ENCODE data around the gene LOXL1.

LOXL1 gene

DNA sequence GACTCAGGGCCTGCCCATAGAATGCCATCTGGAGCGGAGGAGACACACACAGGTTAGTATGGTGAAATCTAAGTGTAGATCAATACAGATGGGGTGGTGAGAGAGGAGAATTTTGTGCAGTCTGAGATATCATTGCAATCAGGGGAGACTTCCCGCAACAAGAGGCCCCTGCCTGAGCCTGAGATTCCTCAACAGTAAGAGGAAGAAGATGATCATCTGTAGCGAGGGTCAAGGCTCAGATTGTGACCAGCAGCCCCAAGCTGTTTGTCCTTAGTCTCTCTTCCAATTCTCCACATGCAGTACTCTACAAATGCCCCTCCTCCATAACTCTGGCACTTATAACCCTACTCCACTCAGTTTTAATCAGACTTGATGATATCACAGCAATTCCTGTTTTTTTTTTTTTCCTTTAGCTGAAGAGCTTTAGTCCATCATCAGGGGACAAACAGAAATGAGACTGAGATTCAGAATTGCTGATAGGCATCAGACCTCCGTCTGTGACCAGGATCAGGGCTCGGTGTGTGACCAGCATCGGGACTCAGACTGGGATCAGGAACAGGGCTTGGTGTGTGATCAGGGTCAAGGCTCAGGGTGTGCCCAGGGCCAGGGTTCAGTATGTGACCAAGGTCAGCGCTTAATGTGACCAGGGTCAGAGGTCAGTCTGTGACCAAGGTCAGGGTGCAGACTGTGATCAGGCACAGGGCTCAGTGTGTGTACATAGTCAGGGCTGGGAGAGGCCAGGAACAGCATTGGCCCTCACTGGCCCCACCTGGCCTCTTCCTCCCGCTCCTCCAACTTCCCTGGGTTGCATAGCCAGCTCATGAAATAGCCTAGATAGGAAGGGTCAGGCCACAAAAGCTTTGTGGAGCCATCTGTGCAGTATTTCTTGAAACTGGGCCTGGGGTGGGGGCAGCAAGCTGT lies 14.1 kb downstream of the LOXL1 start:
- no peak for DNase-seq

DNA sequence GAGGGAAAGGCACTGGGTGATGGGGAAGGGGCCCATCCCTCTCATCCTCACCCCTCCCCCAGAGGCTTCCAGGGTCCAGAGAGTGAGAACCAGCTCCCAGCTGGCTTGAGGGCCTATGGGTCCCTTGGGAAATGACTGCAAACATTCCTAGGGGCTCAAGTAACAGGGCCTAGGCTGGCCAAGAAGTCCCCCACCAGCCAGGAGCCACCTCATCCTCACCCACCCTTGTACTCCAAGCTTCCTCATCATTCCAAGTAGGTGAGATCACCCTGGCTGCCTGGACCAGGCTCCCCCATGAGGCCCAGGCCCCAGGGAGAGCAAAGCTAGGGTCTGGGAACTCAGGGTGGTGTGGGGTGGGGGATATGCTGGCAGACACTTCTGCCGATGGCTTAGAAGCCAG lies 14.8 kb downstream of the LOXL1 start:
- DNase-seq, result no peak

DNA sequence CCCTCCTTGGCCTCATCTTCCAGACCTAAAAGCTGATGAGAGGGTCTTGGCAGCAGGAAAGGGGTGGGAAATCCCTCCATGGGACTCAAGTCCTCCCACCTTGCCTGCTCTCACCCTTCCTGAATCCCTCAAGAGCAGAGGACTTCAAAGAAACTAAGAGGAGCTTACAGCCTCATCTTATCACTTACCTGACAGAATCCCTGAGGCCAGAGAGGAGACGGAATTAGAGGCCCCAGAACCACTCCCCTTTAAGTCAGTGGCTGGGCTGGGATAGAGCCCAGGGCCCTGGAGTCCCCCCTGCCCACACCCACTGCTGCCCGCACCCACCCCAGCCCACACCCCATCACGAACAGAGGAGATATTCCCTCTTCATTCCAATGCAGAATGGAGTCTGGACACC lies 15.2 kb downstream of the LOXL1 start:
- no peak for DNase-seq

DNA sequence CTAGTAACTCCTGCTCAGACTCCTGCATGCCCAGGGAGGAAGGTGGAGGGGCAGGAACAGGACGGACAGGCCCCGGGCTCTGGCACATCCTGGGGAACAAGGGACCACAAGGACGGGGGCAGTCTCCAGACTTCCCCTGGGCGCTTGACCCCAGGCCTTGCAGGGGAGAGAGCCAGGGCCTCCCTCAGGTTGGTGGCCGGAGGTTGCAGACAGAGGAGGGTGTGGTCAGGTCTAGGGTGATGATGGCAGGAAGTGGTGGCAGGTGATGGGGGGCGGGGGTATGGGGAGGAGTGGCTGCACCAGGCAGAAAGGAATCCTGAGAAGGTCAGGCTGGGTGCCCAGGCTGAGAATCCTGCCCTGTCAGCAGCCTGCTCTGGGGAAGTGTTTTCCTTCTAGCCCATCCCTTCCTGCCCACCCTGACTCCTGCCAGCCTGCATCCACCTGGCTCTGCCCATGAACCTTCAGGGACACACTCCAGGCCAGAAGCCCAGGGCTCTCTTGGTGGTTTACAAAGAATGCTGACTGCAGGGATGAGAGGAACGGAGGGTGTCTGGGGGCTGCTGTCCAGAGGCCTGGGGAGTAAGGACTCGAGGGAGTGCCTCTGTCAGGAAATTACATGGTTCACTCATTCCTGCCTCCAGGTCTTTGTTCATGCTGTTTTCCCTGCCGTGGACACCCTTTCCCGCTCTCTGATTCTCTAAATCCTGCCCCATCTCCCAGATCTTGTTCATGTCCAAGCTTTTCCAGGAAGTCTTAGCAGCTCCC lies 15.8 kb downstream of the LOXL1 start:
- no peak for DNase-seq

DNA sequence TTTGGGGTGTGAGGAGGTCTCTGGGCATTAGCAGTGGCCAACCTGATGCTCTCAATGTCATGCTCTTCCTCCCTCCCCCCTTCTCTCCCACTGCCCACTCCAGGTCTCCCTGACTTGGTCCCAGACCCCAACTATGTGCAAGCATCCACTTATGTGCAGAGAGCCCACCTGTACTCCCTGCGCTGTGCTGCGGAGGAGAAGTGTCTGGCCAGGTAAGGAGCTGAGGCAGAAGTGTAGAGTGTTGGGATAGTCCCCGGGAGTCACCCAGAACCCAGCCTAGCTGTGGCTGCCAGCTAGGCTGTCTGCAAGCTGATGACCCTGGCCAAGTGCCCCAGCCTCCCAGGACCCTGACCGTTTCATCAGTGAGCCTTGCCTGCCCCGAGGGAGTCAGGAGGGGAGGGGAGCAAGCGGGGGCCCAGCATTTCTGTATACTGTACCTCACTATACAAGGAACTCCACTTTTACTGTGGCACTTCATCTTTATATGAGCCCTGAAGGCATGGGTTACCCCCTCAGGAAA lies 16.5 kb downstream of the LOXL1 start:
- DNase-seq, result no peak

DNA sequence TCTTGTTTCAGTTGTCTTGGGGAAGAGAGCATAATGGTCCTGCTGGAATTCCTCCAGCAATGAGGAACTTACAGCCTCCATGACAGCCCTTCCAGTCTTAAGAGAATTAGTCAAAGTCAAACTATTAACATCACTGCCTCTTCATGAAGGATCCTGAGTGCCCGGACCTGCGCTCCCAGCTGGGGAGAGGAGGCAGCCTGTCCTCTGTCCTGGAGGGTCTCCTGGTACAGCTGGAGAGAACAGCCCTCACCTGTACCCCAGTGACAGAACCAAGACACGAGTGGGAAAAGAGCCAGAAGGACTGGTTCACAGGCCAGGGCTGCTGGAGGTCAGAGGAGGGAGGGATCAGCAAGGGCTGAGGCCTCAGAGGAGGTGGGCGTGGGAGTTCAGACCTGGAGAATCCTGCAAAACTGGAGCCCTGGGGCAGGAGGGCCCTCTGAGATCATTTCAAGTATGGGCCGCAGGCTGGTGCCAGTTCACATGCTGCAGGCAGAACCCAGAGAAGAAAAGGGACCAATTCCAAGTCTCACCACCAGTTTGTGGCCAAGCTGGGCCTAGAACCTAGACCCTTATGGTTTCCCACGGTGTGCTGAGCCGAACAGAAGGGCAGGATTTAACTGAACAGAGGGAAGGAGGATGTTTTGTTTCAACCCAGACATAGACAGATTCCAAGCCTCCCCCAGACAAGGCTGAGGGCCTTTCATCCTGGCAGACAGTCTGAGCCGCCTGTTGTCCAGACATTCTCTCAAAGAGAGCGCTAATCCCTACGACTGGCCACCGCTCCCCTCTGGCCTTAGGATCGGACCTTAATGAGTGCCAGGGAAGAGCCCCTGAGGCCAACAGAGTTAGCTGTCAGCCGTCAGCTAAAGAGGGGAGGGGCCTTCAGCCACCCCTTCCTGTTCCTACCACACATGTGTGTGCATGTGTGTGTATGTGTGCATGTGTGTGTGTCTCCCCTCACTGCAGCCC lies 18.2 kb downstream of the LOXL1 start:
- no peak for DNase-seq

DNA sequence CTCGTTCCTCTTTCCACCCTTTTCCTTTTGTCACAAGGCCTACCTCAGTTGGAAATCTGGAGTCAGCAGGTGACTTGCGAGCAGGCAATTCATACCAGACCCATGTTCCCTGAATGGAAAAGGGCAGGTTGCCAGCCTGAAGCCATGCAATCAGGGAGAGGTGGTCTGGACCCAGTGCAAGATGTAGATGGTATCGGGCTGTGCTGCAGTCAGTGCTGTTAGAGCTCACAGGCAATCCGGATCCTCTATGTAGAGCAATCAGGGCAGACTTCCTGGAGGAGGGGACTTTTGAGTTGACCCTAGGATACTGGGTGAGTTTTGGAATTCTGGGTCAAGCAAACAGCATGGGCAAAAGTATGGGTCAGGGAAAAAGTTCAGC lies 18.9 kb downstream of the LOXL1 start:
- DNase-seq, result no peak

DNA sequence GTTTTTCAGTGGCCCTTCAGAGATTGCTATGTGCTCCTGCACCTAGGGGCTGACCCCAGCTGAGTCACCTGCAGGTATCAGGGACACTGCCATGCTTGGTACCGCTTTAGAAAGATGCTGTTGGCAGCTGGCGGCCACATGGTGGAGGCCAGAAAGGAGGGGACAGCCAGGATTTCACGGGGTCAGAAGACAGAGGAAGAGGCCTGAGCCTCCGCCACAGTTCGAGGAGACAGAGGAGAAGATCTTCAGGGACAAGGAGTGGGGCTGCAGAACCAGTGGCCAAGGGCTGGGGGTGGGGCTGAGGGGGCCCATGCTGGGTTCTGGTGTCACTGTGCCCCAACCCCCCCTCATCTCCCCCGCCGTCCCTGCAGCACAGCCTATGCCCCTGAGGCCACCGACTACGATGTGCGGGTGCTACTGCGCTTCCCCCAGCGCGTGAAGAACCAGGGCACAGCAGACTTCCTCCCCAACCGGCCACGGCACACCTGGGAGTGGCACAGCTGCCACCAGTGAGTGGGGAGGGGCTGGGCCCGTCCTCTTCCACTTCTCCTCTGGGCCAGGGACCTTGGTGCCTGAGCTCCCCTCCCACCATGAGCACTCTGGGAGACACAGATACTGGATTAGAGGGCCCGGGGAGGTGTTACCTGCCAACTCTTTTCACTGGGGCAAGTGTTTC lies 19.9 kb downstream of the LOXL1 start:
- DNase-seq, result no peak

DNA sequence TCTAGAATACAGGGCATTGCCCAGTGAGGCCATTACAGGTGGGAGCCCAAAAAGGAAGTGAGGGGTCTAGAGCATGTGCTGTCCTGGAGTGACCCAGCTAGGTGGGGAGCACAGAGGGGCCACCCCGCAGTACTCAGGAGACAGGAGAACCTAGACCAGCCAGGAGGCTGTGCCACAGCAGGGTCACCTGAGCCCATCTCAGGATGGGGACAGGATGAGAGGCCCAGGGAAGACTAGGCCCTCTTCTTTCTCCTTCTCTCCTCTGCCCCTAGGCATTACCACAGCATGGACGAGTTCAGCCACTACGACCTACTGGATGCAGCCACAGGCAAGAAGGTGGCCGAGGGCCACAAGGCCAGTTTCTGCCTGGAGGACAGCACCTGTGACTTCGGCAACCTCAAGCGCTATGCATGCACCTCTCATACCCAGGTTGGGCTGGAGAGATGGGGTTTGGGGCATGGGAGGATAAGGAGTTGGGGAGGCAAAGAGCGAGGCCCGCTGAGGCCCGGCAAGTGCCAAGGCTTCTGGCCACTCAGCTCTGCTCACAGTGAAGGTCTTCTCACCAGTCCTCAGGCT lies 20.6 kb downstream of the LOXL1 start:
- DNase-seq, result no peak

DNA sequence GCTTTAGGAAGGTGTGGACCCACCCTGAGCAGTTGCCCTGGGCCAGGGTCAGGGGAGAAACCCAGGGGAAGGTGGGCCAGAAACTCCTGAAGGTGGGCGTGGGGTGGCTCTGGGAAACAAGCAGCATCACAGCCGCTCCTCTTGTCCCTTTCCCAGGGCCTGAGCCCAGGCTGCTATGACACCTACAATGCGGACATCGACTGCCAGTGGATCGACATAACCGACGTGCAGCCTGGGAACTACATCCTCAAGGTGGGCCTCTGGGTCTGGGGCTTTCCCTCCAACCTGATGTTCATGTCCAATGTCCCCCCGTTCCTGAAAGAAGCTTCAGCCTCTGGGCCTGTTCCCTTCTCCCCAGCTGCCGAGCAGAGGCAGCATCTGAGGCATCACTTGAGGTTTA lies 21.4 kb downstream of the LOXL1 start:
- no peak for DNase-seq

DNA sequence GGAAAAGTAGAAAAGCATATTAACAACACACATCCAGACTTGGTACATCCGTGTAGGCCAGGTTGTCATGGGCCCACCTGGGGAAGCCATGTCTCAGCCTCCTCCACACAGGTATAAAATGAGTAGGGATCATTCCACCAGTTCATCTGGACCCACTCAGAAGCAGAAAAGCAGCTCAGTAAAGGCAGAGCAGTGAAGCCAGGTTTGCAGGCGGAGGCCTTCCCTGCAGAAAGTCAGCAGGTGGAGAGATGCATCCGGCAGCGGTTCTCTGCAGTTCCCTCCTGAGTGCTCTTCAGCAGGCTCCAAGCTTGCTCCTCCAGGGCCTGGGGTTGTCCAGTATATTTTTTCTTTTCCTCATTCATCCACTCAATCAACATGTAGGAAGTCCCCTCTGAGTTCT lies 22.1 kb downstream of the LOXL1 start:
- no peak for DNase-seq

DNA sequence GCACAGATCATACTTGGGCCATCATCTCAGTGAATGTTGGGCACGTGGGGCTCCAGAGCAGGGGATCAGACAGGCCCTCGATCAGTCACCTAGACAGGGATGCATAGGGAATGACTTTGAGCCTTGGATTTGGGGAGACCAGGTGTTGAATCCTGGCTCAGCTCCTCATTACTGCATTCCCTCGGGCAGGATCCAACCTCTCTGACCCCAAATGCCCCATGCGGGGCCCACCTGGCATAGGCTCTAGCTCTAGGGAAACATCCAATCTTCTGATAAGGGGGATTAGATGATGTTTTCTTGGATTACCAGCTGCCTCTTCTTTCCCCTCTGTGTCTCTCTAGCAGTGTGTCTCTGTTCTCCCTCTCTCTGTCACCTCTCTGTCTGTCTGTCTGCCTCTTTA lies 22.7 kb downstream of the LOXL1 start:
- DNase-seq, result no peak

DNA sequence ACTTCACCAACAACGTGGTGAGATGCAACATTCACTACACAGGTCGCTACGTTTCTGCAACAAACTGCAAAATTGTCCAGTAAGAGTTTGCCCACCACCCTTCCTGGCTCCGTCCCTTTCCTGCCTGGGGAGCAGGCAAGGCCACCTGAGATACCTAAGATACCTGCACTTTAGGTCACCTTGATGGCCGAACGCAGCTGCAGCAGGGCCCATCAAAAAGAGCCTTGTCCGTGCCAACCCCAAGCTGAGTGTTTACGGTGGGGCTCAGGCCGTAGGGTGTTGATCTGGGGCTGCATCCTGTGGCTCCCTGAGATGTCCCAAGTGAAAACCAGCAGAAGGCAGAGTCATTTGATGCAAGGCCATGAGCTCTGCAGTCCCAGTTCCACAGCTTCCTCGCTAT lies 23.2 kb downstream of the LOXL1 start:
- DNase-seq, result no peak

DNA sequence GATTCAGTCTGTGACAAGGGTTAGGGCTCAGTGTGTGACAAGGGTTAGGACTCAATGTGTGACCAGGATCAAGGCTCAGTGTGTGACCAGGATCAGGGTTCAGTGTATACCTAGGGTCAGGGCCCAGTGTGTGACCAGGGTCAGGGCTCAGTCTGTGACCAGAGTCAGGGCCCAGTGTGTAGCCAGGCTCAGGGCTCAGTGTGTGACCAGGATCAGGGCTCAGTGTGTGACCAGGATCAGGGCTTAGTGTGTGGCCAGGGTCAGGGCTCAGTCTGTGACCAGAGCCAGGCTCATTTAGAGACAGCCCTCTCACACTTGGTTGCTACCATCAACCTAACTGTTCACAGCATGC lies 24.2 kb downstream of the LOXL1 start:
- no peak for DNase-seq

DNA sequence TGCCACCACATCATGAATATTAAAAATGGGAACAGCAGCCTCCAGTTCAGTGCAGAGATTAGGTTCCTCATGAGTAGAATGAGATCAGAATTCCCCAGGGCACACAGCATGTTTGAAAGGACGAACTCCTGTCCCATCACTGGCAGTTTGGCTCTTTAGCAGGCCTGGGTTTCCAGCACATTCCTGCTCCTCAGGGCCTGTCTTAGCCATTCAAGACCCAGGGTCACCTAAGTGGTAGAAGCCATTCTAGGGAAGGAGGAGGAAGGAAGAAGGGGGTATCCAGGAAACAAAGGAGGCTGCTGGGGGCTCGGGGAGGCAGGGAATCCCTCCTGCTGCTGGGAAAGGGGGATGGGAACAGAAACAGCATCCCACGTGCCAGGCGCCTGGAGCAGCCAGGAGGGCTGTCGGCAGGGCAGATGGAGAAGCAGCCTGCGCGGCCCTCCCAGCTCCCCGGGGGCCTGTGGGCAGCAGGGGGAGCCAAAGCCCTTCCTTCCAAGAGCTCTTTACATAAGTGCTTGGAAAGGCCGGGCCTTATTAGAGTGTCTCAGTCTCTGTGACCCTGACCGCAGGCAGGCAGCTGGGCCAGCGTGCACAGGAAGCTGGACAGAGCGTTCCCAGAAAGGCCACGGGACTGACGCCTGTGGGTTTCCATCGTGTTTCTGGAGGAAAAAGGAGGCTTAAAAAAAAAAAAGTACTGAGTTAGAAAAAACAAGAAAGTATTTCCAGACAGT lies 24.7 kb downstream of the LOXL1 start:
- peak; percentile 94 to 96 (median 95) for DNase-seq

DNA sequence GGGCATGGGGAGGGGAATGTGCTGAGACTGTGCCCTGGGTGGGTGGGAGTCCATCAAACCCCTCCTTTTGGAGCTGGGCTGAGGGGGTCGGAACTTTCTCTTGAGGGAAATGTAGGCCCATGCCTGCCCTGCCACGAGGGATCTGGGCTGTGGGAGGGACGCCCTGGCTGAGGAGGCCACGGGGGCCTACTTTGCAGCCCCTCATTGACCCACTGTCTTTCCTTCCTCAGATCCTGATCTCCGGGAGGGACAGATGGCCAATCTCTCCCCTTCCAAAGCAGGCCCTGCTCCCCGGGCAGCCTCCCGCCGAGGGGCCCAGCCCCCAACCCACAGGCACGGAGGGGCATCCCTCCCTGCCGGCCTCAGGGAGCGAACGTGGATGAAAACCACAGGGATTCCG lies 25.3 kb downstream of the LOXL1 start:
- DNase-seq, result no peak

DNA sequence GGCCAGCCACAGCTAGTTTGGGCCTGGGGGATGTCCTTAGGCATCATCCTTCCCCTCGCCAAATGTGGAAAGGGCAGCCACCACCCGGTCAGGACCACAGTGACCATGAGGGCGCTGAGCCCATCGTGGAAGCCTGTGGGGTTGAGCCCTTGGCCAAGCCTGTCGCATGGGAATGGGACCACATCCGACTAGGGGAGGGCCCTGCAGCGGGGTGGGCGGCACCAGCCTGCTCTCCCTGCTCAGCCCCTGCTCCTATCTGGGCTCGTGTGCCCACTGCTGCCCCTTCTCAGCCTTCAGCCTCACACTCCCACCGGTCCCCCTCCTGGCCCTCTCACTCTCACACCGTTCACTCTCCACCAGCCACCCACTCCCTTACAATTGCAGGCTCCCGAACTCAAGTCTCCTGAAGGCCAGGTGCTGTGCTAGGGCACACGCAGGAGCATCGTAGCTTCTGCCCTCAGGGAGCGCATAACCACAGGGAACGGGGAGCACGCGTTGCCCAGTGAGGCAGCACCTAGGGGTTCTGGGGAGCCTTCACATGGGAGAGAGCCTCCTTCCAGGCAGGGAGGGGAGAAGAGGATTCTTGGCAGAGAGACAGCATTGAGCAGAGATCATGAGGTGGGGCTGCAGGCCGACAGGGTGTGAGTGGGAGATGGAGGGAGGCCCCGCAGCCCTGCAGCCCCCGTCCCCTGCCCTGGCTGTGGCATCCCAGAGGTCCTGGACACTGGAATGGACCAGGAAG lies 26.1 kb downstream of the LOXL1 start:
- no peak for DNase-seq

DNA sequence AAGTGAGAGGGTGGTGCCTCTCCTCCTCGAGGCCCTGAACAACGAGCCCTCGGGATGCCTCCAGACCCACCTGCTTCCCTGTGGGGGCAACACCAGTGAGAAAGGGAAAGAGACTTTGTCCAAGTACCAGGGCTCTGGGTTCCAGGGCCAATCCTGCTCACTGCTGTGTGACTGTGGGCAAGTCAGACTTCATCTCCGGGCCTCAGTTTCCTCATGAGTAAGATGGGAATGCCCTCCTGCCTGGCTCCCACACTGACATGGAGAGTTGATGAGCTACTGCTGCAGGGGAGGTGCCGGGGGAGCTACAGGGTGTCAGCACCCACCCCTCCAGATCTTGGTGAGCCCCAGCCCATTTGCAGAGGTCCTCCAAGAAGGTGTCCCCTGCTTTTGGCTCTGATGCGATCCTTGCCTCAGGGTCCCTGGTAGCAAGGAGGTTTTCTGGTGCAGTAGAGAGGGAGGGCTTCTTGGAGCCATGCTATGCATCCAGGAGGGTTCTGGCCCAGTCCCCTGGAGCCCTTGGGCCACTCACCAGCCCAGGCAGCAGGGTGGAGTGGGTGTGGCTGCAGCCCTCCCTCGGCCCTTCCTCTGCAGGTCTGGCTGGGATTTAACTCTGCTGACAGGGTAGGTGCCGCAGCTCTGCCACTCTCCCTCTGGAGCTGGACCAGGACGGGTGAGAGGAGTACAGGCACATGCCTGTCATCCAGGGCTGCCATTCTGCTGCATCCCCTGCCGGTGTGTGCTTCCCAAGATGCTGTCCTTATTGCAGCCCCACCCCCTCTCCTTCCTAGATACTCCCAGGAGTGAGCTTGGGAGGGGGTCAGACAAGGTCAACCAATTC lies 26.9 kb downstream of the LOXL1 start:
- DNase-seq, result no peak
